Medulla oblongata (tissue), 1 donor: ENCODE measurements around the gene TAPBPL.
"Not testable (repeated sequence)": the region's sequence is repeated elsewhere in the genome, so short reads cannot be mapped to it uniquely, and the experiment has no call there.

Experiments
- DNase-seq: peaks from one replicate; pipeline ENCODE4 v3.0.0-alpha.2; 2015; ENCODE audit errors: extremely low spot score

Gene TAPBPL

DNA sequence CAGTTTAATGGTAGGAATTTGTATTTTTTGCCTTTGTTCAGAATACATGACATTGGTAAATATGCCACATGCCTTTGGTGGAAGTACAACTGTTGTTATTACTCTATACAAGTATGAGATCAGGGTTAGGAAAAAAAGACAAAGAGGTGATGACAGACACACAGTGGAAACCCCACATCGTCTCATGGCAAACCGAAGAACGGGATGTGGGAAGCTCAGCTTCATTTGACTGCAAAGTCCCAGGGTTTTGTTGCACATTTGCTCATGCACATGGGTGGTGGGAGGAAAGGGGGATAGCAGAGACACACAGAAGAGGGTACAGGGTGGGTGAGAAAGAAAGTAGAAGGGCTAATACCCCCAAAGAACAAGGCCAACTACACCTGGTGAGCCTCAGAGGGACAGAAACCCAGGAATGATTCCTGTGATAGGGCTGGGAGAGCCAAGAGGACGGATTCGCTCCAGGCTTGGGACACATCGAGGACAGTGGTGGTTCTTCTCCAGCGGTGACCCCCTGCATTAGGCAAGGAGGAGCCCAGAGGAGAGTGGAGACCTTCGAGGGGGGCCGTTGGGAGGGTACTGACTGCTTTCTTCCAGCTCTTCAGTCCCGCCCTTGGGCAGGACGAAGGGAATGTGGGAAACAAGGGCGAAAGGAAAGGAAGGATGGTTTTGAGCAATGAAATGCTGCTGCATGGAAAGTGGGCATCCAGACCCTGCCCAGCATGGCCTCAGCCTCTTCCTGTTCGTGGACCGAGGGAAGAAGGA lies 10.6 kb downstream of the TAPBPL start:
- DNase-seq: no peak

DNA sequence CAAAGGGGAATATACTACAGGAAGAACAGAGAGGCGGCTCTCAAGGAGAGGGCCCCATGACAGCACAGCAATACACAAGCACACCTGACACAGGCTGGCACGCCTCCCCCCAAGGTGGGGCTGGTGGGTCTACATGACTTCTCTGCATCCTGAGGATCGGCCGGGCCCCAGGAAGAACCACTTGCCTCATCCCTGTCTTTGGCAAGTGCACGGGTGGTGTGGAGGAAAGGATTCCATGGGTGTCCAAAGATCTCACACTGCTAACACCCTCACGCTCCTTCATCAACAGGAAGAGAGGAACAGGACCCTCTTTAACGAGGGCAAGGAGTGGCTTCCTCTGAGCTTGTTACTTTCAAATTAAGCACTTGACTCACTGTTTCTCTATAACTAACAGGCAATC lies 11.4 kb downstream of the TAPBPL start:
- DNase-seq: no peak

- DNase-seq: no peak
Measured at GRCh38 chr12:6463858-6464257, 12.0 kb downstream of the TAPBPL start.

- DNase-seq: no peak
Measured at GRCh38 chr12:6464531-6464930, 12.7 kb downstream of the TAPBPL start.

DNA sequence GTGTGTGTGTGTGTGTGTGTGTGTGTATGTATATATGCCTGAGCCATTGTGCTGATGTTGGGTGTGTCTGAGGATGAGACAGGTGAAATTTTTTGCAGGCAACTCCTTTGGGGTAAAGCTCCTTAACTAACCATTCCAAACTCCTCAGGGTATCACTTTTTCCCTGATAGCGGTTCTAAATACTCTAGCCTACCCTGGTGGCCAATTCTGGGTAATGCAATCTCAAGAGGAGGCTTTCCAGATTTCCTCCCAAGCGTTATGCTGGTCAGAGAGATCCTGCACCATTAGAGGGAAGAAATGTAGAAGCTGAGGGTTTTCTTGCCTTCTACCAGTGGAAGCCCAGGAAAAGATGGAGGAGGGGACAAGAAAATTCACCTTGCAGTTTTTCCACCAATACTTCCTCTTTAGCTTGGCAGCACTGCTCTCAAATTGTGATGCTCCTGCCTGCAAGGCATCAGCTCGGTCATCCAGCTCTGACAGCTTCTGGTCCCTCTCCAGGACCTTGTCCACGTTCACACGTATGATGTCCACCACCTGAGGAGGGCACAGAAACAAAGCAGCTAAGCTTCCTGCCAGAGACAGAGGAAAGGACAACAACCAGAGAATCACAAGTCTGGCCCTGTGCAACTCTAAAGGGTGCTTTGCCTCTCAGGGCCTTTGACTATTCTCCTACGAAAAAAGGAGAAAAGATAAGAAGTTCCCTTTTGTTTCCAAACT lies 13.8 kb downstream of the TAPBPL start:
- peak; percentile 90 for DNase-seq

- no peak for DNase-seq
Measured at GRCh38 chr12:6466184-6466573, 14.3 kb downstream of the TAPBPL start.

- not testable (repeated sequence) for DNase-seq
Measured at GRCh38 chr12:6466751-6467150, 14.9 kb downstream of the TAPBPL start.

DNA sequence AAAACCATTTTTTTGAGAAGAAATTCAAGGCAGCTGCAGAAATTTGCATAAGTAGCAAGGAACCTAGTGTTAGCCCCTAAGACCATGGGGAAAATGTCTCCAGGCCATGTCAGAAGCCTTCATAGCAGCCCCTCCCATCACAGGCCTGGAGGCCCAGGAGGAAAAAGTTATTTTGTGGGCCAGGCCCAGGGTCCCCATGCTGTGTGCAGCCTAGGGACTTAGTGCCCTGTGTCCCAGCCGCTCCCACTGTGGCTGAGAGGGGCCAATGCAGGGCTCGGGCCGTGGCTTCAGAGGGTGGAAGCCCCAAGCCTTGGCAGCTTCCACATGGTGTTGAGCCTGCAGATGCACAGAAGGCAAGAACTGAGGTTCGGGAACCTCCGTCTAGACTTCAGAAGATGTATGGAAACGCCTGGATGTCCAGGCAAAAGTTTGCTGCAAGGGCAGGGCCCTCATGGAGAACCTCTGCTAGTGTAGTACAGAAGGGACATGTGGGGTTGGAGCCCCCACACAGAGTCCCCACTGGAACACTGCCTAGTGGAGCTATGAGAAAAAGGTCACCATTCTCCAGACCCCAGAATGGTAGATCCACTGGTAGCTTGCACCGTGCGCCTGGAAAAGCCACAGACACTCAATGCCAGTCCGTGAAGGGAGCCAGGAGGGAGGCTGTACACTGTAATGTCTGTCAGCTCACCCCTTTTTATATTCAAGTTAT lies 15.9 kb downstream of the TAPBPL start:
- not testable (repeated sequence) for DNase-seq

- no peak for DNase-seq
Measured at GRCh38 chr12:6468283-6468575, 16.4 kb downstream of the TAPBPL start.

- no peak for DNase-seq
Measured at GRCh38 chr12:6469092-6469491, 17.2 kb downstream of the TAPBPL start.

DNA sequence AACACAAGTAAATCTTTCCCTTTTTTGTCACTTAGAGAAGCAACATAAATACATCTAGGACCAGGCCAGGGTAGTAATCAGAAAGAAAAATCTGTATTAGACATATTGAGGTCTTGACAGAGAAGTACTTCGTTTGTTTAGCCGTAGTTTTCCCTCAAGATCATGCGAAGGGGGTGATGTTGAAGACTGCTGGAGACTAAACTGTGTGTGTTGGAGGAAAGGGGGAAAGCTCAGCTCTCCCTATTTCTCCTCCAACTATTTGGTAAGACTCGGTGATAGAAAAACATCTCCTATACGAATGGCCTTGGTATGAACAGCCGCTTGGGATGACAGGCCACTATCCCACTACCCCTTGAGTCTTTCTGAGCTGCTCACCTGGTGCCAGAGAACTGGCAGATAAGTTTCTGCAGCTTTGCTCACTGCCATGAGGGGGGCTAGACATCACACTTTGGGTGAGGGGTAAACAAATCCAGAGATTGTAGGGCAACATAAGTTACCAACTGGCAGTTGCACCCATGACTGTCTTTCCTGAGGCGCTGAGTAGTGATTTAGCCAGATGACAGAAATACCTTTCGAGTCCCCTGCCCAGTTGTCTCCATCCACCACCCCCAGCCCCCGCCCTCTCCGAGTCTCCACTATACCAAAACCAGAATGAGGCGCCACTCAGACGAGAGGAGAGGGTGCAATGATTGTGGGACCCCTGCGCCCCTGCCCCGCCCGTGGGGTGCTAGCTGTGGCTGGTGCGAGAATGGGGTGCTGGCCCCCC lies 17.9 kb downstream of the TAPBPL start:
- DNase-seq: no peak

DNA sequence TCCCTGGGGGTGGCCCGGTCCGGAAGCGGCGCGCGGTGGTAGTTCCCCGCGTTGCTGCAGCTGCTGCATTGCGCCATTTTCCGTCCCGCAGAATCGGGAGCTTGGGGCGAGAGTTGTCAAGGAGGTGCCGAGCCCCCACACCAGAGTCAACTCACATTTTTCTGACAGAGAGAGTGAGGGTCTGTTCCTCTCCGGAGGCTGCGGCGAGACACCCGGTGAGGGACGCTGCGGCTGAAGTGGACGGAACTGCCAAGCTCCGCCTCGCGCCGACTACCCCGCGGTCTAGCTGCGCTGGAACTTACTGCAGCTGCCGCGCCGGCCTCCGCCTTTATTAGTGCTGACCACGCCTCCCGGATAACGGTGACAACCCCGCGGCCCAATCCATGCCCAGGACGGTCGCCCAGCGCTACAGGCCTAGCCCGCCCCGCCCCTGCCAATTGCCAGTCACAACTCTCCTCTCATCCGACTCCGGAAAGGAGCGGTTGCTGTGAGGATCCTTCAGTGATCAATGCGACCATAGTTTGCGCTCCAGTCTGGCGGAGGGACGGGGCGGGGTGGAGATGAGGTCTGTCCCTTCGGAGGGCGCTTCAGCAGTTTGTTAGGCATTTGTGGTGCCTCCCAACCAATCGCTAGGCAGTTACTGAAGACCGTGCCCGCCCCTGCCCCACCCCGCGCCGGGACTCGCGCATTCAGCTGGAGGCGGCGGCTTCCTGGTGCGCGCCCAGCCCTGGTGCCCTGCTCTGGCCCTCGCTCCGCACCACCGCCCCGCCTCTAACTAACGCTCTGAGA lies 18.7 kb downstream of the TAPBPL start, which contains the start of gene VAMP1:
Gene VAMP1, minus strand, starts transcription at position 303 of the 789 bp plus-strand sequence. Its CDS starts 146 bp downstream, at position 157.
- DNase-seq: peak; percentile 99

GRCh38 chr12:6471989-6472360 lies 20.1 kb downstream of the TAPBPL start:
- DNase-seq: no peak

- no peak for DNase-seq
Measured at GRCh38 chr12:6472491-6472890, 20.6 kb downstream of the TAPBPL start.

DNA sequence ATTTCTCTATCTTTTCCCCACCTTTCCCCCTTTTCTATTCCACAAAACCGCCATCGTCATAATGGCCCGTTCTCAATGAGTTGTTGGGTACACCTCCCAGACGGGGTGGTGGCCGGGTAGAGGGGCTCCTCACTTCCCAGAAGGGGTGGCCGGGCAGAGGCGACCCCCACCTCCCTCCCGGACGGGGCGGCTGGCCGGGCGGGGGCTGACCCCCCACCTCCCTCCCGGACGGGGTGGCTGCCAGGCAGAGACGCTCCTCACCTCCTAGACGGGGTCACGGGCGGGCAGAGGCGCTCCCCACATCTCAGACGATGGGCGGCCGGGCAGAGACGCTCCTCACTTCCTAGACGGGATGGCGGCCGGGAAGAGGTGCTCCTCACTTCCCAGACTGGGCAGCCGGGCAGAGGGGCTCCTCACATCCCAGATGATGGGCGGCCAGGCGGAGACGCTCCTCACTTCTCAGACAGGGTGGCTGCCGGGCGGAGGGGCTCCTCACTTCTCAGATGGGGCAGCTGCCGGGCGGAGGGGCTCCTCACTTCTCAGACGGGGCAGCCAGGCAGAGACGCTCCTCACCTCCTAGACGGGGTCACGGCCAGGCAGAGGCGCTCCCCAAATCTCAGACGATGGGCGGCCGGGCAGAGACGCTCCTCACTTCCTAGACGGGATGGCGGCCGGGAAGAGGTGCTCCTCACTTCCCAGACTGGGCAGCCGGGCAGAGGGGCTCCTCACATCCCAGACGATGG lies 23.6 kb downstream of the TAPBPL start:
- not testable (repeated sequence) for DNase-seq

DNA sequence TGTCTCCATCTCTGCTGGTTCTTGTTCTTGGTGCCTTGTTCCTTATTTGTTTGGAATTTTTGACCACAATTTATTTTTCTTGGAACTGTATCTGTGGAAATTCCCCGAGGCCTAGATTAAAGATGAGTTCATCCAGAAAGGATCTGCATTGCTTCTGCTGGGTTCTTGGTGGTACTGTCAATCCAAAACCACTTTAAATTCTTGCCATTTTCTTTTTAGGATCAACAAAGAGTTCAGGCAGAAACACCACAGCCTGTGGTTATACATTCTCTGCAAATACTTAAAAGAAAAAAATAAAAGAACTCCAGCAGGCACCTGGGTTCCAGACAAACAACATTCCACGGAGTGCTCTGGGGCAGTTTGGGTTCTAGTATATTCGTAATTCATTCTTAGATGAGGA lies 24.6 kb downstream of the TAPBPL start:
- DNase-seq: no peak

- DNase-seq: not testable (repeated sequence)
Measured at GRCh38 chr12:6477601-6478377, 25.9 kb downstream of the TAPBPL start.

- no peak for DNase-seq
Measured at GRCh38 chr12:6478416-6478815, 26.6 kb downstream of the TAPBPL start.

GRCh38 chr12:6488240-6488639 lies 36.4 kb downstream of the TAPBPL start:
- no peak for DNase-seq

DNA sequence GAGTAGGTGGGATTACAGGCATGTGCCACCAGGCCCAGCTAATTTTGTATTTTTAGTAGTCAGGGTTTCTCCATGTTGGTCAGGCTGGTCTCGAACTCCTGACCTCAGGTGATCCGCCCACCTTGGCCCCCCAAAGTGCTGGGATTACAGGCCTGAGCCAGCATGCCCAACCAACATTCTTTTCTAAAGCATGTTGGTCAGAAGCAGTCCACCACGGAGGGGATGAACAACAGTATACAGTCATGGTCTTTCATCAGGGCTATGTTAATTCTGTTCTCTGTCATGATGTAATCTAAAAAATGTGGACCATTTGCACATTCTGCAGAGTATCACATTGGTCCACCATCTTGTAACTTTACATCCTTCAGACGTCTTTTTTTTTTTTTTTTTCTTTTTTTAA lies 37.6 kb downstream of the TAPBPL start:
- no peak for DNase-seq
